GM19035 (cell line): Measurements from ENCODE around the gene KLC3.

Experiments used
- ATAC-seq: cut with Tn5 transposase; IDR thresholded peaks from one replicate; pipeline ENCODE4 v1.9.1; 2021; ENCODE audit not compliant: unreplicated experiment

The KLC3 gene

DNA sequence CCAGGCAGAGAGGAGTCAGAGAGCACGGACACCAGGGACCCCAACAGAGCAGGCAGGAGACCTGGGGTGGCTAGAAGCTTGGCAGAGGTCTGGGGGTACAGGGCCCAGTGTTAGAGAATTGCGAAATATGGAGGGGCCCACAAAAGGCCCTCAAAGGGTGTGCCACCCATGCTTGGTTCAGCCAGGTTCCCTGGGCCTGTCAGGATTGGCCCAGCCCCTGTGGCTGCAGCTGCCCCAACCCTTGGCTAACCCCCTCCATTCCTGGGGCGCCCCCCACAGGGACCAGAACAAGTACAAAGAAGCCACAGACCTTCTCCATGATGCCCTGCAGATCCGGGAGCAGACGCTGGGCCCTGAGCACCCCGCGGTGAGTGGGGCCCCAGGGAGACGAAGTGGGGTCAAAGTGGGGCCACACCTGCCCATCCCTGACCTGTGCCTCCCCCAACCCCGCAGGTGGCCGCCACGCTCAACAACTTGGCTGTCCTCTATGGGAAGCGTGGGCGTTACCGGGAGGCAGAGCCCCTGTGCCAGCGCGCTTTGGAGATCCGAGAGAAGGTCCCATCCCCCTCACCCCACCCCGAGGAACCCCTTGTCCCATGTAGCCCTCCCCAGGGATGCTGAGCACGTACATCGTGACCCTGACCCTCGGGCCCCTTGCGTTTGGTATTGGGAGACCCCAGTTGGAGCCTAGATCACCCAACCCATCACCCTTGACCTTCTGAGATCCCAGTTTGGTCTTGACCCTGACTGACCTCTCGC is 8.0 kb downstream of the KLC3 start:
- ATAC-seq = no peak

DNA sequence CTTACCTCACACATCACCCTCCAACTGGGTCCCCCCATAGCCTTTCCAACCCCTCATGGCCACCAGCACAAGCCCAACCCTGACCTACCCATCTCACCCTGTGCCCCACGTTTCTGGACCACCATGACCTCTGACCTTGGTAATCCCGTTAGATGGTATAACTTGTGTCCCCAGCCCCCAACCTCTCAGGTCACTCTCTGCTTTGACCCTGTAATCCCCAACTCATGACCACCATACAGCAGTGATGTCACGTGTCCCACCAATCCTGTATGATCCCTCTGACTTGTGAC is 8.5 kb downstream of the KLC3 start:
- ATAC-seq = no peak

DNA sequence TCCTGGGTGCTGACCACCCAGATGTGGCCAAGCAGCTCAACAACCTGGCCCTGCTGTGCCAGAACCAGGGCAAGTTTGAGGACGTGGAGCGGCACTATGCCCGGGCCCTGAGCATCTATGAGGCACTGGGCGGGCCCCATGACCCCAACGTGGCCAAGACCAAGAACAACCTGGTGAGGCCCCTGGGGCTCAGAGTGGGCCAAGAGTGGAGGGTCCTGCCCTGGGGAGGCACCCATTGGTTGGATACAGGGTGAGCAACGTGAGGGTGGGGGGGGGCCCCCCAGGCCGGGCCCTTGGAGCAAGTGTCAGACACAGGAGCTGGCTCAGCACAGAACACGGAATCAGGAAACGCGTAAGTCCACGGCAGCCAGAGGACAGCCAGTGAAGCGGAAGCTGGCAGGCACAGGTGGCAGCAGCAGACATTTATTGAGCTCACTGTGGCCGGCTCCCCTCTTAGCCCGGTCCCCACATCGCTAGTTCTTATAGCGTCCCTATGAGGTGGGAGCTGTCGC is 8.9 kb downstream of the KLC3 start:
- ATAC-seq = no peak

DNA sequence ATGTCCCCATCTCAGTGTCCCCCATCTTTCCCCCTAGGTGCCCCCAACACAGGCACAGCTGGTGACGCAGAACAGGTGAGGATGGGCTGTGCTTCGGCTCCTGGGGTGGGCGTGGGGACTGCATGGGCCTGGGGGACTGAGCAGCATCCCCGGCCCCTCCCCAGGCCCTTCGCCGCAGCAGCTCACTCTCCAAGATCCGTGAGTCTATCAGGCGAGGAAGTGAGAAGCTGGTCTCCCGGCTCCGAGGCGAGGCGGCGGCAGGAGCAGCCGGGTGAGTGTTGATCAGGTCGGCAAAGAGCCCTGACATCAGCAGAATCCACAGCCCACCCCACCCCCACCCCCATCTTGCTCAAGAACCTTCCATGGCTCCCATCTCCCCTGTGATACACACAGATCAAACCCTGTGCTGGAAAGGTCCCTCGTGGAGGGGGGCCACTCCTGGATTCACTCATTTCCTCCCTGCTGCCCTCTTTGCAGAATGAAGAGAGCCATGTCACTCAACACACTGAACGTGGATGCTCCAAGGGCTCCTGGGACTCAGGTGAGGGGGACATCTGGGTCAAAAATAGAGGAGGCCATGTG is 10.0 kb downstream of the KLC3 start:
- no peak for ATAC-seq

DNA sequence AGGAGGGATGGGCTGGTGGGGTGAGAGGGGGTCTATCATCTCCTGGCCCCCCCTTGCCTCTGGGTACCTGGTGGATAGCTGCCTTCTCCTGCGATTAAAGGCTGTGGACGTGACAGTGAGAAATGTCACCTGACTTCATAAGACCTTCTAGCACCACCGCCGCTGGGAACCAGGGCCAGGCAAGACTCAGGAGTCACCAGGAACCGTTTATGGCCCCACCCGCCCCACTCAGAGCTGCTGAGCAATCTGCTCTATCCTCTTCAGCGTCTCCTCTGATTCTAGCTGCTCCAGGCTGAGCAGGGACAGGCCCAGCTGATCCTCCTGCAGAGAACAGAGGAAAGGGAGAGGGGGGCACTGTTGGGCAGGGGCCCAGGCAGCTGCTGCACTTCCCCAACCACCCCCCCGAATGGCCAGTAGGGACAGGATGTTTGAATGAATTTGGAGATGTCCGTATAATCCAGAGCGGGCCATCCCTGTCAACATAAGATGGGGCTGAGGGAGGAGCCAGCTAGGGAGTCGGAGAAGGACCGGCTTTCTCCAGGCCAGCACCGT is 10.9 kb downstream of the KLC3 start:
- ATAC-seq = no peak

DNA sequence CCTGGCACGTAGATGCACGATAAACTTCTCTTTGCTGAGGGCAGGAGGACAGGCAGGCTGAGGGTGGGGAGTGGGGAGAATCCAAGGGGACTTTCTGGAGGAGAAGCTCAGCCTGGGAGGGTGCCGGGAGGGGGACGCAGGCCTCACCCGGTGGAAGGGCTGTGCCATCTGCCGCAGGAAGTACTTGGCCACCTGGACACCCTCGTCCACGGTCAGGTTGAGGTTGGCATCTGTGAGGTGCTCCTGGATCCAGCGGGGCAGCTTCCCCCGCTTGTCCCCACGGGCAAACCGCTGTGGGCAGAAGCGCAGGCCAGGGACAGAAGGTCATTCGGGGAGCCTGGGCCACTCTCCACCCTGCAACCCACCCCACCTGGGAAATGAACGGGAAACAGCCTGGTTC is 11.5 kb downstream of the KLC3 start:
- ATAC-seq = no peak

DNA sequence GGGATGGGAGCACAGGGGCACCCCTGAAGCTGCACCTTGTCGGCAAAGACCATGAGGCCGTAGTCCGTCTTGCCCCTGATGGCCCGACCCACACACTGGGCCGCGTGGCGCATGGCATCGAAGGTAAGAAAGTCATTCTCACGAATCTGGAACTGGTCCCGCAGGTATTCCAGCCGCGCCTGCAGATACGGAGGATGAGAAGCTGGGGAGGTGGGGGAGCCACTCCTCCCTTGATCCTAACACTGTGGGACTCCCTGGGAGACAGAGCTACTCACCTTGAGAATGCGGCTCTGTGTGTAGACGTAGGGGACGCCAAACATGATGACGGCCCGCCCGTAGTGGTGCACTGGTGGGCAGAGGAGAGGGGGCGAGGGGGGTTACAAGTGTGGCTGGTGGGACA is 11.9 kb downstream of the KLC3 start:
- ATAC-seq = no peak

DNA sequence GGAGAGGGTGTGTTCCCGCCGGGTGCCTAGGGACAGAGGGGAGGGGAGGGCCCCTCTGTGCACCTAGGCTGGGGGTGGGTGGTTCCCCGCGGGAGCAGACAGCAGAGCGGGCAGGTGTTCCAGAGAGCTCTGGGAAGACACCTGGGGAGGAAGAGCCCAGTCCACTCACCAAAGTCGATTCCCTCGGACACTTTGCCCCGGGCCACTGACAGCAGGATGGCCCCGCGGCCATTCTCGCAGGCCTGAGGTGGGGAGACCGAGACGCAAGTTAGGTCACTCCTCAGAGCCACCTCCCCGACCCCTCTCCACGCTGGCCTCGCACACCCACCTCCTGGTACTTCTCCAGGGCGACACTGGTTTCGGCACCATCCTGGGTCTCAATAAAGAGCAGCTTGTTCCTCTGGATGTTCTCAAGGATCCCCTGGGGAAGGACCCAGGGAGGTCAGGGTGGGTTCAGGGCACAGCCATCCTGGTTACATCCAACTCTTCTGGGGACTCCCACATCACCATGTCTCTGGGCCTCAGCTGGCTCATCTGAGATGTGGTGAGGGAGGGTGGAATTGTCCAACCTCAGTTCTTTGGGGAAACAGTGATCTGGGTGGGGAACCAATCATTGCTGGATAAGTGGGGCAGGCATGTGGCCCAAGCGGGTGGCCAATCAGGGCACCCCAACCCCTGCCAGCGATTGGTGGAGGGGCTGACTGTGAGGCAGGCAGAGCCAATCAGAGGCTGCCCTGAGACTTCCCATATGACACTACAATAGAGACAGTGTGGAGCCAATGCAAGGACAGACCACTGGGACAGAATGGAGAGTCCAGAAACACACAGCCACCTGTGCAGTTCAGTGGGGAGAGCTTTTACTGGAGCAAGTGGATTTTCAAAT is 12.6 kb downstream of the KLC3 start:
- no peak for ATAC-seq

DNA sequence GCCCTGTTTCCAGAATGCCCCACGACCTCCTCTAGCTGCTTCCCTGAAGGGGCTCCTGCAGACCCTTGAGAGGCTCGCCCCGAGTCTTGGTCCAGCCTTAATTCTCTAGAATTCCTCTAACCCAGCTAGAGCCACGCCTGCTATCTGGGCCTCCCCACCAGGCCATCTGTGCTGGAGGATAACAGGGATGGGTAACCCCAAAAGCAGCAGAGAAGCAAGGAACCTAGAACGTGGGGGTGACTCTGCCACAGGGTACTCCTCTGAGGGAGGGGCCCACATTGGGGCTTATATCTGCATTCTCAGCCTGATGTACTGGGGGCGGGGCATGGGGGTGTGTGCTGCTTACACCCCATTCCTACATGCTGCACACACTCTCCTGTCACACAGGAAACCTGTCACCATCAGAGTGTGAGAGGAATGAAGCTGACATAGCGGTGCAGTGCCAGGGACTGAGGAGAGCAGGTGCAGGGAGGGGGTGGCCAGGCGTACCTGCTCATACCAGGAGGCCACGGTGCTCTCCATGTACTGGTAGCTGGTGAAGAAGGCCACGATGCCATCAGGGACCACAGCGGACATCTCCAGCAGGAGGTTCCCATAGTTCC is 13.8 kb downstream of the KLC3 start:
- no peak for ATAC-seq

DNA sequence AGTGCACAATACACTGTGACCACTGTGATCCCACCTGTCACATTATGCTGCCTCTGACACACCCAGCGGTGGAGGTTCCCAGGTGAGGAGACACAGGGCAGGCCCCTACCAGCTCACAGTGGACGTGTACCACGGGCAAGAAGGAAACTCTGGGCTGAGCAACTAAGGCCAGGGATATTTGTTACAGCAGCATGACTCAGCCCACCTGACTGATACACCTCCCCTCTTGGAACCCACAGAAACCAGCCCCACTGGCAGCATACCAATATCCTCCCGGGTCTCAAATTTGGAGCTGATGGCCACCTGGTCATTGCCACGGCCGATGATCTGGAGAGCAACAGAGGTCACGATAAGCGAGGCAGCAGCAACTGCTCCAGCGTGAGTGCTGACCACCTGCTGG is 14.9 kb downstream of the KLC3 start:
- ATAC-seq = no peak

DNA sequence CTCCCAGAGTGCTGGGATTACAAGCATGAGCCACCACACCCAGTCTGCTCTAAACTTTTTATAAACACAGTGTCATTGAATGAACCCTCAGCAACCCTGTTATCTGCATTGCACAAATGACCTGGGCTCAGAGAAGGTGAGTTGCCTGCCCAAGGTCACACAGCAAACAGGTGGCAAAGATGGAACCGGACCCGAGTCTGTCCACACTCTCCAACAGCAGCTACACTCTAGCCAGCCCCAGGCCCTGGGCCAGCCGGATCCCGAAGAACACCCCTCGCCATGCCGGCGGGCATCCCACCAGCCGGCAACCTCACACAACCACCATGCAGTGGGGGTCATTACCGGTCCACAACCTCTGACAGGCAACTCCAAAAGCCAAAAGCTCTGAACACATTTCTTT is 15.4 kb downstream of the KLC3 start:
- ATAC-seq = no peak

DNA sequence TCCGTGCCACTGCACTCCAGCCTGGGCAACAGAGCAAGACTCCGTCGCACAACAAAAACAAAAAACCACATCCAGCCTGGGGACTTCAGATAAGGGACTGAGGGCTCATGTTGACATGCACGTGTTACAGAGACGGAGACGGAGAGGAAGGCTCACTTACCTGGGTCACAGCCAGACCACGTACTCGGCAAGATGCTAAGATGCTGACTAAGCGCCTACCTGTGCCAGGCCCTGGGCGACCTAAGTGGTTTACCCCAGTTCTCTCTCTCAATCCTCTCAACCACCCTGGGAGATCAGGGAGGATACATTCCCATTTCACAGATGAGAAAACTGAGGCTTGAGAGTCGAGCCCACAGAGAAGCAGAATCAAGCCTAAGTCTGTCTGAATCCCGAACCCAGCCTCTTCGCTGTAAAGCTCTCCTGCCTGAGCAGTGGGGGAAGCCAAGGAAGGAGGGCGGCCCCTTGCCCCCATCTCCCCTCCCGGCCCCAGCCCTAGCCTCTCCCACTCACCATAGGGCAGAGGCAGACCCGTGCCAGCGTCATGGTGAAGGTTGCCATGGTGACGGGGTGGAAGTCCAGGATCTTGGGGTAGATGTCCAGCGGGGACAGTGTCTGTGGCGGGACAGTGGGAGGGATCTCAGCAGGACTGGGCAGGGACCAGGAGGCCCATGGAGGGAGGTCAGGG is 16.4 kb downstream of the KLC3 start:
- ATAC-seq = no peak

DNA sequence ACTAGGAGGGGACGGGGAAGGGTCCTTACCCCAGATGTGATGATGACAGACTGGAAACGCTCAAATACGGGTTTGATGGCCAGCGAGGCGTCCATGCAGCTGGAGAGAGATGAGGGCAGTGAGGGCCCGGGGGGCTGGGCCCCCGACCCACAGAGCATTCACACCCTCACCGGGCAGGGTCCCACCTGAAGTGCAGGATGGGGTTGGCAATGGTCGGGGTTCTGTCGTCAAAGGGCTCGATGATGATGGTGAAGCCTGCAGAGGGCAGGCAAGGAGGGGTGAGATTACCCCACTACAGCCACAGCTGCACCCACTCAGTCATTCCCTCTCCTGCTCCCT is 16.9 kb downstream of the KLC3 start:
- ATAC-seq = no peak

DNA sequence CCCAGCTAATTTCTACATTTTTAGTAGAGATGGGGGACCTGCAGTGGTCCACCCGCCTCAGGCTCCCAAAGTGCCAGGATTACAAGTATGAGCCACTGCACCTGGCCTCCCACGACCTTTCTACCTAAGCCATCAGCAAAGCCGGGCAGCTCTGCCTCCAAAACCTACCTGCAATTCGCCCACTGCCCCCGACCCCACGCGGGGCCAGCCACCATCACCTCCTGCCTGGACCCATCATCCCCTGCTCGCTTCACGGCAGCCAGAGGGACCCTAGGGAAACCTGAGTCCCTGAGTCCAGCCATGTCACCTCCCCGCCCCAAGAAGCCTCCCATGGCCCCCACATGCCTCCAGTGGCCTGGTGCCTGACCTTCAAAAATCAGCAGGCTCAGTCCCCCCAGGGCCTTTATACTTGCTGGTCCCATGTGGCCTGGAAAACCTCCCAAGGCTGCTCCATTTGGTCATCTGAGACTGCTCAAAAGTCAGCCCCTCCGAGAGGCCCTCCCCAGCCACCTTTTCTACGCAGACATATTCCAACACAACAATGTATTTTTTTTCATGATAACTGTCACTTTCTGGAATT is 17.8 kb downstream of the KLC3 start:
- no peak for ATAC-seq

DNA sequence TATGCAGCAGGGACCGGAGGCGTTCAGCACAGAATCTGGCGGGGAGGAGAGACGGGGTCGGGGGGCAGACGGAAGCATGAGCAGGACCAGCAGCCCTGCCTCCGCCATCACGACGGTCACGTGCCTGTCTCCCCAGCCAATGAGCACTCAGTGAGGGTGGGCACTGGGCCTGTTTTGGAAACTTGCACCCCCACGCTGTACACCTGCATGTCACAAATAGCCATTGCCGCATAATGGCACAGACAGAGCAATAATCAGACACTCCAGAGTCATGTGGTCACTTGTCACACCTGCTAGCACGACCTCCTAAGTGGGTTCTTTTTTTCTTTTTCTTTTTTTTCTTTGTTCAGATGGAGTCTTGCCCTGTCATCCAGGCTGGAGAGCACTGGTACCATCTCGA is 21.1 kb downstream of the KLC3 start:
- ATAC-seq = no peak

DNA sequence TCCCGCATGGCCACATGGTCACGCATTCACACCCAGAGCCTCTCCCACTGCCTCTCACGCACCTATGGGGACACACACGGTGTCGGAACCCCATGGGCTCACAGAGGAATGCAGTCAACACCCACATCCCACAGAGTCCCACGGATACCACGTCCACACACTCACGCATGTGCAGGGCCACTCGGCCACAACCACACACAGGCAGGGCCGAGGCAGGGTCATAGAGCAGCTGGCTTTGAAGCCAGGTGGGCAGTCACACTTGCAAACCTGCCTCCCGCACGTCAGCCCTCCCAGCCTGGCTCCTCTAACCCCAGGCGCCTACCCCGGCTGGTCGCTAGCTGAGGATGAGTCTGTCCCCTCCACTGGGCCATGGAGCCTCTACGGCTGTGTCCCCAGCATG is 21.7 kb downstream of the KLC3 start:
- no peak for ATAC-seq

DNA sequence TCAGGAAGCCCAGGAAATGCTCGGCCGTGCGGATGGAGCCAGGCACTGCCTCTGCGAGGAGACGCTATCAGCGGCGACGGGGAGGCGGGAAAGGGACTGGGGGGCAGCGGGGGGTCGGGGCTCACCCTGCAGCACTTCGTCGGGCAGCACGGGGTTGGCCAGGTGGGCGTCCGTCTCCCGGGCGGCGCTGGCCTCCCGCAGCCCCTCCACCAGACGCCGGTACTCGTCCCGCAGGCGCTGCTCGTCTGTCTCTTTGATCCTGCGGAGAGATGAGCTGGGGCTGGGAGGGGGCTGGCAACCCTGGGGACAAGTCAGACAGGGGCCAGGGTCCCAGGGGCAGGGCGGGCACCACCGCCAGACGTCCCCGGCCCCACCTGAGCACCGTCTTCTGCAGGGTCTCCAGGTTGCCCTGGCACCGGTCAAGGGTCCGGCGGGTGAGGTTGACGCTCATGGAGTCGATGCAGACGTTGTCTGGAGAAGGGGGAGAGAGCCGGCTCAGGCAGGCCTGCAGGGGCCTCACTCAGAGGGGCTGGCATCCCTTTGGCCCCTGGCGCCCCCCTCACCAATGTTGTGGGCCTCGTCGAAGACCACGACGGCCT is 23.4 kb downstream of the KLC3 start:
- ATAC-seq = no peak

DNA sequence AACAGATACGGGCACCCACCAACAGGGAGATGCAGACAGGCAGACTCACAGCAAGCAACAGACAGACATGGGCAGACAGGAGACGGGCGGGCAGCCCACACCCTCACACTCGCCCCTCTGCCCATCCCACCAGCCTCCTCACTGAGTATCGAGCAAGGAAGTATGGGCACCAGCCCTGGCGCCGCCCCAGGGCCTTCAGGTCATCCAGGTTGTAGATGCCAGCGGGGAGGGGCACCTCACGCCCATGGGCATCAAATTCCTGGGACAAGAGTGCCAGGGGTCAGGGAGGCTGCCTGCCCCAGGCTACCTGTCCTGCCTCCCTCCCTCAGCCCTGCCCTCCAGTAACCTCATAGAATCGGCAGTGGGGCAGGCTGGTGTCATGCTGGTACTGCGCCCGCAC is 24.1 kb downstream of the KLC3 start:
- ATAC-seq = no peak

DNA sequence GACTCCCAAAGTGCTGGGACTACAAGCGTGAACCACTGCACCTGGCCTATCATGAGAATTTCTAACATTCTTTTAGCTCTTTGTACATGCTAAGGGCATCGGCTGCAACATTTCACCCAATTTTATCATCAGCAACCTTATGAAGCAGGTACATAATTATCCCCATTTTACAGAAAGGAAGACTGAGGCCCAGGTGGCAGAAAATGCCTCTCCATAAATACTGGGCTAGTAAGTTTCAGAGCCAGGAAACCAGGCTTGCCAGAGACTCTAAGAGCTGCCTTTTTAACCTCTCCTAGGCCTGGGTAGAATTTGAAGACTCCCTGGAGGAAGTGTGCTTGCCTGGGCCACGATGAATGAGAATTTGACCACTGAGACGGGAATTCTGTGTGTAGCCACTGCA is 27.6 kb downstream of the KLC3 start:
- no peak for ATAC-seq

DNA sequence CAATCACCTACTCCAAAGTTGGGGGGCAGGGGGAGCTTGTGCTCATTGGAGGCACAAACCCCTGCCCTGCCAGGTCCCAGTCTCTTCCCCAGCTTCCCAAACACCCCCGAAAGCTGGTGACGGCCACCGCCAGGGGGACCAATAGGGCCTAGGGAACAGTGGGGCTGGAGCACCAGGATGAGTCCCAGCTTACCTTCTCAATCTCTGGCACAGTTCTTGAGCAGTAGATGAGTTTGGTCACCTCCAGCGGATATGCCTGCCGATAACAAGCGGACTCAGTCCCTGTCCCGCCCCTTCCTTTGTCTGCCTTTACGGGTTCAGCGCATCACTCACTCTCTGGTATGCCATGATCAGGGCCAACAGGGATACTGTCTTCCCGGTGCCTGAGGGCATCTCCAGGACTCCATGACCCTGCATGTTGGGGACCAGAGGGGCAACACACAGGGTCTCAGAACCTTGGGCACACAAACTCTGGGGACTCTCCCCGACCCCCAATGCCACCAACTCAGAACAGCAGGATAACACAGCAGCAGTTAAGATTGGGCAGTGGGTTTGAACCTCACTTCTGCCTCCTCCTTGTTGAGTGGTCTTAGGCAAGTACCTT is 28.3 kb downstream of the KLC3 start:
- ATAC-seq = no peak
